ENCODE results near the gene DIPK1B.

Gene DIPK1B

DNA sequence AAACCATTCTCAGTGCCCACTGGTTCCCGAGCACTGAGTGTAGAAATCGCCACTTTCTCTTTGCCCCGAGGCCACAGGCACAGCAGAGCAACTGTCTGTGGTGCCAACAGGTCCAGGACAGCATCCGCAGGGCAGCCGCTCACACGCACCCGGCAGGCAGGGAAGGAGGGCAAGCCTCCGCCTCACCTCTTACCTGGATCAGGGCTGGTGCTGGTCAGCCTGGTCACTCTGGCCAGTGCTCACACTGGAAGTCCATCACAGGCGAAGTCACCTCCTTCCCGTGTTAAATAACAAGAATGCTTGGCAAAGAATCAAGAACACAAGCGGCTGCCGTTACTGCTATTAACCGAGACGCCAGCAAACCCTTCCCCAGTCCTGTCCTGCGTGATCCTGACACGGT, 13.7 kb downstream of the DIPK1B start:
- peak overlapping the region; percentile 87 for H3K4me3 ChIP-seq (ENCODE audit: low read depth, low read length)
- TF ChIP-seq MYC (IDR thresholded peaks at IDR 0.05; ENCODE audit: low read depth, low read length), result no peak
- no peak for TF ChIP-seq POLR2A (IDR thresholded peaks at IDR 0.05; ENCODE audit: extremely low read depth, insufficient read length)
- TF ChIP-seq CTCF (IDR thresholded peaks at IDR 0.05; ENCODE audit: low read depth, low read length), result no peak
- DNase-seq (ENCODE audit: low read depth), result no peak

DNA sequence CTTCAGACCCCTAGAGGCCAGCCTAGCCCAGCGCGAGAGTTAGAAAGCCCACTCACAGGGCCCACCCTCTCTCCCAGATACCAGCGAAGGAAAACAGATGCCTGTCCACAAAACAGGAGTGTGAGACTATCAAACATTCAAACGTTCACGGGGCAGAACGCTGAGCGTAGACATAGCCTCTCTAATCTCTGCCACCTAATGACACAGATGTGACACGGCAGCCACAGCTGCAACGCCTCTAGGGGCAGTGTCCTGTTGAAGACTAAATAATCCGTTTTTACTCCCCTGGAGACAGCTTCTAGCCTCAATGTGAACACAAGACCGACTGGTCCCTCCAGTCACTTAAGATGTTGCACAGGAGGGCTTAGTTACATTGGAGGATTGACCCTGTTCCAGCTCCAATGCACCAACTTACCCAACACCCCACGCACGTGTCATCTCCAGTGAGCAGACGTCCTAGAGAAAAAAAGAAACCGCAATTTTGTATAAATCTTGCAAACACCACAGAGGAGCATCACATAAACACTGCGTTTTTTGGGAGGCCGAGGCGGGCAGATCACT, 14.3 kb downstream of the DIPK1B start:
- peak overlapping the region; percentile 87 for H3K4me3 ChIP-seq (ENCODE audit: low read depth, low read length)
- DNase-seq (ENCODE audit: low read depth), result peak; percentile 68
- TF ChIP-seq CTCF (IDR thresholded peaks at IDR 0.05; ENCODE audit: low read depth, low read length), result peak; percentile 30
- TF ChIP-seq MYC (IDR thresholded peaks at IDR 0.05; ENCODE audit: low read depth, low read length), result no peak

DNA sequence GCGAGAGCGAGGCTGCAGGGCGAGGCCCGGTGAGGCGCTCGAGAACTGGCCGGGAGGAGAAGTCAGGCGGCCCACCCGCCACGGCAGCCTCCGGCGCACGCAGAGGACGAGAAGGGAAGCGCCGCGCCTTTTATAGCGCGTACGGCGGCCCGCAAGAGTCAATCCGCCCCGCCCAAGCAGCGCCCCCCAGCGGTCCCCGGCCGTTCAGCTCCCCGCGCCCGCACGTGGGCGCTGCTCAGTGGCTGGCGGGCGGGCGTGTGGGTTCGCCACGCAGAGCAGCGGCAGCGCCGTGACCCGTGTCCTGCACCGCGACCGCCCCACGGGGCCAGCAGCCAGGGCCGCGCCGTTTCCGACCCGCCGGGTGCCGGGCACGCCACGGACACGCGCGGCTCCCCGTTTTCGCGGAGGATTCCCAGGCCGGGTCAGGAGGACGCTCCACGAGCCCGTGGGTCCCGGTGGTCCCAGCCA, 15.7 kb downstream of the DIPK1B start:
- TF ChIP-seq POLR2A (IDR thresholded peaks at IDR 0.05; ENCODE audit: extremely low read depth, insufficient read length) (peak; percentile 99), CTCF (IDR thresholded peaks at IDR 0.05; ENCODE audit: low read depth, low read length) (peak; percentile 55), MYC (IDR thresholded peaks at IDR 0.05; ENCODE audit: low read depth, low read length) (peak; percentile 99), MAX (IDR thresholded peaks at IDR 0.05; ENCODE audit: low read depth, low read length) (peak; percentile 95)
- H3K4me3 ChIP-seq (ENCODE audit: low read depth, low read length), result peak overlapping the region; percentile 87
- peak; percentile 90 for DNase-seq (ENCODE audit: low read depth)

DNA sequence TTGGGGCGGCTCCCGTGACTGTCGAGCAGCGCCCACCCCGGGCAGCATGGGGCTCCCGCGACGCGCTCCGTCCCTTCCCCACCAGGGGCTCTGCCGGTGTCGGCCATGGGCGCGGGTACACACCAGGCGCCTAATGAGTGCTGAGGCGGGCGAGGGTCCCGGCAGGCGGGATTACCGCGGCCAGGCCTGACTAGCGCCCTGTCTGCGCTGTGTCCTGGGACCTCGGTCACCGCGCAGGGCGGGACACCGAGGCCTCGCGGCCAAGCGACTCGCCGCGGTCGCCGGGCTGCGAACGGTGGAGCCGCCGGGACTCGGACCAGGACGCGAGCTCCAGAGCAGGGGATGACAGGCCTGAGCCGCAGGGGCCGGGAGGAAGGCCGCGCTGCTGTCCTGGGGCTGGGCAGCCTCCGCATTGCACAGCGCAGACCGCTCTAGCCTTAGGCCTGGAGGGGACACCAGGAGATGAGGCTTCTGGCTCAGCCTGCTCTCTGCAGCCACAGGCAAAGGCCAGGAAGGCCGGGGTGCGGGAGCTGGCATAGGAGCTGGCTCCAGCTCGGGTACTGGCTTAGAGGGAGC, 16.3 kb downstream of the DIPK1B start:
- TF ChIP-seq MAX (IDR thresholded peaks at IDR 0.05; ENCODE audit: low read depth, low read length), result no peak
- TF ChIP-seq MYC (IDR thresholded peaks at IDR 0.05; ENCODE audit: low read depth, low read length), result no peak
- no peak for TF ChIP-seq POLR2A (IDR thresholded peaks at IDR 0.05; ENCODE audit: extremely low read depth, insufficient read length)
- no peak for TF ChIP-seq CTCF (IDR thresholded peaks at IDR 0.05; ENCODE audit: low read depth, low read length)
- DNase-seq (ENCODE audit: low read depth), result peak; percentile 62
- peak overlapping the region; percentile 67 for H3K4me3 ChIP-seq (ENCODE audit: low read depth, low read length)

DNA sequence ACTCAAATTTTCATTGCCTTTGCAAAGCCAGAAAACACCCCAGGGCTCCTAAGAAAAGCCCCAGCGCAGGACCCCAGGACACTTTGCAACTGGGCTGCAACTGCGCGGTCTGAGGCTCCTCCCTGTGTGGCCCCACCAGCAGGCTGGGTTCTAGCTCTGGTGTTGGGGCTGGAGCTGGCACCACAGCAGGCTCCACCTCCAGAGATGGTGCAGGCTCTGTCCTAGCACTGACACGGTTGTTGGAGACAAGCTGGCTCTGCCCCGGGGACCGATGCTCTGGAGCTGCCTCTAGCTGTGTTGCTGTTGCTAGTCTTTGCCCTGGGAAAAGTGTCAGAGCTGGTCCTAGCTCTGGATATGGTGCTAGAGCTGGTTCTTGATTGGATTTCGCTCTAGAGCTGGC, 16.8 kb downstream of the DIPK1B start:
- DNase-seq (ENCODE audit: low read depth), result peak; percentile 51
- H3K4me3 ChIP-seq (ENCODE audit: low read depth, low read length), result peak overlapping the region; percentile 67
- TF ChIP-seq POLR2A (IDR thresholded peaks at IDR 0.05; ENCODE audit: extremely low read depth, insufficient read length) (no peak), MAX (IDR thresholded peaks at IDR 0.05; ENCODE audit: low read depth, low read length) (no peak), MYC (IDR thresholded peaks at IDR 0.05; ENCODE audit: low read depth, low read length) (no peak), CTCF (IDR thresholded peaks at IDR 0.05; ENCODE audit: low read depth, low read length) (no peak)

- DNase-seq (ENCODE audit: low read depth), result no peak
- no peak overlapping the region for H3K4me3 ChIP-seq (ENCODE audit: low read depth, low read length)
- TF ChIP-seq CTCF (IDR thresholded peaks at IDR 0.05; ENCODE audit: low read depth, low read length) (no peak), MYC (IDR thresholded peaks at IDR 0.05; ENCODE audit: low read depth, low read length) (no peak), POLR2A (IDR thresholded peaks at IDR 0.05; ENCODE audit: extremely low read depth, insufficient read length) (no peak), MAX (IDR thresholded peaks at IDR 0.05; ENCODE audit: low read depth, low read length) (no peak)
Measured at GRCh38 chr9:136729926-136730325, 17.6 kb downstream of the DIPK1B start.

Data from NB4 (cell line).